A673 (cell line): ENCODE results near the gene PAGE2.

ENCODE experiments used
- CTCF ChIP-seq: fragments of 300-800, 200-600 bp; sonication (generic); conservative IDR thresholded peaks from 2 replicates; pipeline ENCODE4 v1.5.1; 2017; ENCODE audit warnings: low read depth, mild to moderate bottlenecking, antibody characterized with exemption, low read length, moderate library complexity, mixed read lengths
- EZH2 ChIP-seq: fragments of 200-600 bp; sonication (generic); IDR thresholded peaks from 2 replicates; pipeline ENCODE4 v1.6.1; 2017; ENCODE audit warnings: borderline replicate concordance, low read depth, mild to moderate bottlenecking, mixed read lengths, antibody characterized with exemption, low read length; ENCODE audit not compliant: poor library complexity, severe bottlenecking

- TF ChIP-seq CTCF (no peak), EZH2 (no peak)
Measured at GRCh38 chrX:55109306-55109705, 20.5 kb downstream of the PAGE2 start.
